Fibroblast of lung (primary cell): ENCODE results near the gene CIITA. TPM values are rescaled to one million over a fixed set of nuclear protein-coding genes. Genes with fewer than 3 reads are reported as not detected.

Experiments
- DNase-seq, 2 donors: peaks; one replicate each; pipeline versions ENCODE4 v3.0.0 to v3.0.0-alpha.2; 2010; ENCODE audit warnings: low read depth in 2 of 2
- H2AFZ ChIP-seq: 2 replicates; pipeline ENCODE4 v1.5.1; 2012; ENCODE audit warnings: low read length, control low read depth, inconsistent platforms
- H3K27ac ChIP-seq: 2 replicates; pipeline ENCODE4 v1.5.1; 2011; ENCODE audit warnings: low read length, control low read depth; ENCODE audit not compliant: insufficient read depth
- H3K27me3 ChIP-seq: 2 replicates; pipeline ENCODE4 v1.5.1; 2011; ENCODE audit warnings: mild to moderate bottlenecking, low read length; ENCODE audit not compliant: control insufficient read depth, insufficient read depth
- H3K36me3 ChIP-seq: 2 replicates; pipeline ENCODE4 v1.5.1; 2011; ENCODE audit warnings: low read length; ENCODE audit not compliant: control insufficient read depth, insufficient read depth
- H3K4me1 ChIP-seq: 2 replicates; pipeline ENCODE4 v1.5.1; 2011; ENCODE audit warnings: low read length; ENCODE audit not compliant: control insufficient read depth, insufficient read depth; ENCODE audit errors: extremely low read depth
- H3K4me2 ChIP-seq: 2 replicates; pipeline ENCODE4 v1.5.1; 2011; ENCODE audit warnings: low read length, control low read depth; ENCODE audit not compliant: insufficient read depth; ENCODE audit errors: extremely low read depth
- H3K4me3 ChIP-seq, 4 experiments: fragments of 200-600 bp in 1 of 4; sonication (generic) in 1 of 4; replicated peaks in 1 of 4; 2 replicates each; pipeline ENCODE4 v1.5.1; 2011 to 2016; ENCODE audit warnings: low read length in 4 of 4, low read depth in 3 of 4, mild to moderate bottlenecking in 3 of 4, control low read depth in 2 of 4, inconsistent platforms in 1 of 4, mixed read lengths in 1 of 4; ENCODE audit not compliant: insufficient read depth in 1 of 4; ENCODE audit errors: control extremely low read depth in 1 of 4
- H3K79me2 ChIP-seq: 2 replicates; pipeline ENCODE4 v1.5.1; 2012; ENCODE audit warnings: mild to moderate bottlenecking, low read length, inconsistent platforms; ENCODE audit not compliant: control insufficient read depth, insufficient read depth
- H3K9ac ChIP-seq: 2 replicates; pipeline ENCODE4 v1.5.1; 2011; ENCODE audit warnings: mild to moderate bottlenecking, low read length, control low read depth; ENCODE audit not compliant: insufficient read depth
- H3K9me3 ChIP-seq: 2 replicates; pipeline ENCODE4 v1.5.1; 2012; ENCODE audit warnings: low read depth, low read length; ENCODE audit not compliant: control insufficient read depth, insufficient read depth
- H4K20me1 ChIP-seq: 2 replicates; pipeline ENCODE4 v1.5.1; 2011; ENCODE audit warnings: low read length; ENCODE audit not compliant: control insufficient read depth, insufficient read depth; ENCODE audit errors: extremely low read depth
- EZH2 ChIP-seq: IDR thresholded peaks from 2 replicates; pipeline ENCODE4 v1.5.1; 2012; ENCODE audit warnings: low read length, control low read depth, mild to moderate bottlenecking; ENCODE audit errors: missing control alignments
- polyA plus RNA-seq, 2 donors: library from polyadenylated mRNA; depleted of rRNA in 1 of 2; stranded (reverse) in 1 of 2; unstranded in 1 of 2; fragments of >200 nt; gene quantifications; 2 replicates each; pipeline ENCODE4 v1.2.1, GENCODE V29; 2011 to 2012; ENCODE audit warnings: missing spikeins in 1 of 2
- total RNA-seq: library from RNA; depleted of rRNA; stranded (reverse); fragments of >200 nt; gene quantifications from 2 replicates; pipeline ENCODE4 v1.2.1, GENCODE V29; 2014
- TF ChIP-seq, protein P1 (sequence below), 2 donors: IDR thresholded peaks in 1 of 2; conservative IDR thresholded peaks in 1 of 2; 1 replicate in 1 of 2; 2 replicates in 1 of 2; pipeline ENCODE4 v1.5.1; 2011 to 2012; ENCODE audit warnings: low read length in 2 of 2, control low read depth in 1 of 2, inconsistent platforms in 1 of 2, low read depth in 1 of 2, mild to moderate bottlenecking in 1 of 2

Gene CIITA
- total and polyA plus RNA-seq, 2 donors (not counting 1 experiment from before 2014, with no cell fraction given) = 0.27 to 0.66 TPM

DNA sequence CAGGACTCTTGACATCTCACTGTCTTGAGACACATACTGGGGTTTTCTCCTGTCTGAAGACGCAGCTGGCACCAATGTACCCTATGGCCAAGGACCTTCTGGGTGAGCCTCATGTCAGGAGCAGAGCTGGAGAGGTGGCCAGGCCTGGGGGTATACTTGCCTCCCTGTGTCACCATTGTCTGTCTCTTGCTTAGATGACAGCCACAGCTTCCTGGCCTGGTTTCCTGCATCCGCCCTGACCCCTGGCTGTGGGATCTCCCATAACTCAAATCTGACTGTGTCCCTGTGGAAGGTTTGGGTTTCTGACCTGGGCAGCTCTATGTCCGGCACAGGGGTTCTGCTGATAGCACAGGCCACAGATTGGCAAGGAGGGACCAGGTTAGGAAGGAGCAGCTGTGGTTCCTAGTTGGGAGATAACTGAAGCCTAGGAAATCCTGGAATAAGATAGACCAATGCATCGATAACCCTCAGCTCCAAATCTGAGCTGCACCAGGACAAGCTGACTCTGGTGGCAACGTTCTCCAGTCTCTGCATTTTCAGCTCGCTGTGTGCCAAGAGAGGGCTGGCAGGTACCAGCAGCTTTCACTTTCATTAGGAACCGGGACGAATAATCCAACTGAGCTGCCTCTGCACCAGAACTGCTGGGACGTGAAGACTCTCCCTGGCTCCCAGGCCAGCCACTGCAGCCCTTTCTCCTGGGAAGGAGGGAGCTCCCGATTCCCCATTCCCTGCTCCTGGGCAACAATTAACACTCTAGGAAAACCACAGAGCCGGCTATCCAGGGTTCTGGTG, 60.3 kb downstream of the CIITA start:
- peak overlapping the region in 1 of 4 experiments; percentile 94 for H3K4me3 ChIP-seq
- peak overlapping the region; percentile 70 for H3K4me2 ChIP-seq
- H3K9me3 ChIP-seq = no peaks in the 10 kb centered on the region
- no peak overlapping the region for H3K27ac ChIP-seq
- peaks cover 34% of the 10 kb centered on the region for H3K79me2 ChIP-seq
- no peak overlapping the region for H2AFZ ChIP-seq
- H3K9ac ChIP-seq = no peak overlapping the region
- peaks cover 2% of the 10 kb centered on the region for H4K20me1 ChIP-seq
- H3K4me1 ChIP-seq = no peaks in the 10 kb centered on the region
- no peaks in the 10 kb centered on the region for H3K36me3 ChIP-seq
- TF ChIP-seq EZH2 = no peak
- TF ChIP-seq, protein P1, sequence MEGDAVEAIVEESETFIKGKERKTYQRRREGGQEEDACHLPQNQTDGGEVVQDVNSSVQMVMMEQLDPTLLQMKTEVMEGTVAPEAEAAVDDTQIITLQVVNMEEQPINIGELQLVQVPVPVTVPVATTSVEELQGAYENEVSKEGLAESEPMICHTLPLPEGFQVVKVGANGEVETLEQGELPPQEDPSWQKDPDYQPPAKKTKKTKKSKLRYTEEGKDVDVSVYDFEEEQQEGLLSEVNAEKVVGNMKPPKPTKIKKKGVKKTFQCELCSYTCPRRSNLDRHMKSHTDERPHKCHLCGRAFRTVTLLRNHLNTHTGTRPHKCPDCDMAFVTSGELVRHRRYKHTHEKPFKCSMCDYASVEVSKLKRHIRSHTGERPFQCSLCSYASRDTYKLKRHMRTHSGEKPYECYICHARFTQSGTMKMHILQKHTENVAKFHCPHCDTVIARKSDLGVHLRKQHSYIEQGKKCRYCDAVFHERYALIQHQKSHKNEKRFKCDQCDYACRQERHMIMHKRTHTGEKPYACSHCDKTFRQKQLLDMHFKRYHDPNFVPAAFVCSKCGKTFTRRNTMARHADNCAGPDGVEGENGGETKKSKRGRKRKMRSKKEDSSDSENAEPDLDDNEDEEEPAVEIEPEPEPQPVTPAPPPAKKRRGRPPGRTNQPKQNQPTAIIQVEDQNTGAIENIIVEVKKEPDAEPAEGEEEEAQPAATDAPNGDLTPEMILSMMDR (conservative IDR thresholded peaks at IDR 0.05 in 1 of 2, IDR thresholded peaks at IDR 0.05 in 1 of 2; ENCODE audit: low read depth in 1 of 2, low read length in 2 of 2) = no peak
- DNase-seq = no peak
- no peaks in the 10 kb centered on the region for H3K27me3 ChIP-seq

DNA sequence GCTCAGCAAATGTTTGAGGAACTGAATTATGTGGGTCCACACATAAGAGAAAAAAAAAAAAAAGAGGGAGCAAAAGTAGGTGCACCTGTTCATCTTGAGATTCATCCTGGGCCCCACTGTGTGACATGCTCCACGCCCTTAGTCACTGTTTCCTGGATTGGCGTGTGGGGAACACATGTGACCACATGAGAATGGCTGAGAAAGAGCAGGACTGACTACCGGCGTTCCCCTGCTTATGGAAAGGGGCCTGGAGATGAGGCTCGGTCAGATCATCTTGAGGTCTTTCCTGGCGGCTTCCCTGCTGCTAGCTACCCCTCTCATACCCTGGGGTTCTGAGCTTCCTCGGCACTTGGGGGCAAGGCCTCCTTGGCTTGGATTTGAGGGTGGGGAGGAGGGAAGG, 61.3 kb downstream of the CIITA start:
- Histone ChIP-seq H4K20me1 (peaks cover 2% of the 10 kb centered on the region), H2AFZ (no peak overlapping the region), H3K36me3 (no peaks in the 10 kb centered on the region), H3K4me1 (peaks cover 4% of the 10 kb centered on the region), H3K27me3 (no peaks in the 10 kb centered on the region), H3K27ac (no peak overlapping the region), H3K4me2 (peak overlapping the region; percentile 34), H3K79me2 (peaks cover 34% of the 10 kb centered on the region), H3K4me3 (peak overlapping the region in 1 of 4 experiments; percentile 94), H3K9ac (no peak overlapping the region), H3K9me3 (no peaks in the 10 kb centered on the region)
- TF ChIP-seq EZH2 = no peak
- TF ChIP-seq, protein P1 (conservative IDR thresholded peaks at IDR 0.05 in 1 of 2, IDR thresholded peaks at IDR 0.05 in 1 of 2; ENCODE audit: low read depth in 1 of 2, low read length in 2 of 2) = no peak
- no peak for DNase-seq

DNA sequence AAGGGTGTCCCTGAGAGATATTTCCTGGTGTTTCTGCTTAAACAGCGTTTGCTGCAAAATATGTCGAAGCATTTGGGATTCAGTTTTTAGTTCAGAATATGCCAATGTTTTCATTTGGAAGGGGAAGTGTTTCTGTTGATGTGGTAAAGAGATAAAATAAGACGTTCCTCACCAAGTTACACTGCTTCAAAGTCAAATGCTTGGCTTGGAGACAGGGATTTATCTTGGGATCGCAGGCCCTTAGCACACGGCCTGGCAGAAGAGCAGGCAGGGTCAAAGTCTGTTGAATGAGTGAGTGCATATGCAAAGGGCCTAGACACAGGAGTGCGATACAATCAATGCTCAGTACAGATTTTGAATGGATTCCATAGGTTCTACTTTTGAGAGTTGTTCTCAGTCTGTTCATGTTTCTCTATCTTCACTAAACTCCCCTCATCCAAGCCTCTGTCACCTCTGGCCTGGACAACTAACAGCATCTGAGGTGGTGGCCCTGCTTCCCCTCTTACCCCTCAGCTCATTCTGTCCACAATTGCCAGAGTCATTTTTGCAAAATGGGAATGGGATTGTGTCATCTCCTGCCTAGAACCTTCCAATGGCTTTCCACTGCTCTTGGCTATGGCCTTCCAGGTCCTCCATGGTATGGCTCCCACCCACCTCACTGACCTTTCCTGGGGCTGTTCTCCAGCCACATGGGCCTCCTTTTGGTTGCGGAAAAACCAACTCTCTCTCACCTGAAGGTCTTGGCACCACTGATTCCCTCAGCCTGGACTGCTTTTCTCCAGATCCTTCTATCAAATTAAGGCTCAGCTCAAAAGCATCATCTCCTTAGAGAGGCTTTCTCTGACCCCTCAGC, 62.0 kb downstream of the CIITA start:
- H3K4me3 ChIP-seq = peak overlapping the region in 2 of 4 experiments; percentile 15 to 94

More for the DNA sequence above, 62.0 kb downstream of the CIITA start:
- no peak overlapping the region for H3K27ac ChIP-seq
- no peak for DNase-seq
- no peak overlapping the region for H2AFZ ChIP-seq
- no peak for TF ChIP-seq EZH2
- TF ChIP-seq, protein P1 (conservative IDR thresholded peaks at IDR 0.05 in 1 of 2, IDR thresholded peaks at IDR 0.05 in 1 of 2; ENCODE audit: low read depth in 1 of 2, low read length in 2 of 2) = no peak
- no peak overlapping the region for H3K9ac ChIP-seq
- H3K27me3 ChIP-seq = no peaks in the 10 kb centered on the region
- H3K9me3 ChIP-seq = no peaks in the 10 kb centered on the region
- peaks cover 2% of the 10 kb centered on the region for H4K20me1 ChIP-seq
- H3K36me3 ChIP-seq = no peaks in the 10 kb centered on the region
- peaks cover 30% of the 10 kb centered on the region for H3K79me2 ChIP-seq
- peak overlapping the region; percentile 94 for H3K4me2 ChIP-seq
- H3K4me1 ChIP-seq = peaks cover 4% of the 10 kb centered on the region
